HG02763 (cell line): ENCODE results near the gene ZDHHC14.

ENCODE experiments used
- ATAC-seq: cut with Tn5 transposase; IDR thresholded peaks from one replicate; pipeline ENCODE4 v1.9.1; 2021; ENCODE audit warnings: mild to moderate bottlenecking, moderate library complexity; ENCODE audit not compliant: unreplicated experiment

The ZDHHC14 gene

DNA sequence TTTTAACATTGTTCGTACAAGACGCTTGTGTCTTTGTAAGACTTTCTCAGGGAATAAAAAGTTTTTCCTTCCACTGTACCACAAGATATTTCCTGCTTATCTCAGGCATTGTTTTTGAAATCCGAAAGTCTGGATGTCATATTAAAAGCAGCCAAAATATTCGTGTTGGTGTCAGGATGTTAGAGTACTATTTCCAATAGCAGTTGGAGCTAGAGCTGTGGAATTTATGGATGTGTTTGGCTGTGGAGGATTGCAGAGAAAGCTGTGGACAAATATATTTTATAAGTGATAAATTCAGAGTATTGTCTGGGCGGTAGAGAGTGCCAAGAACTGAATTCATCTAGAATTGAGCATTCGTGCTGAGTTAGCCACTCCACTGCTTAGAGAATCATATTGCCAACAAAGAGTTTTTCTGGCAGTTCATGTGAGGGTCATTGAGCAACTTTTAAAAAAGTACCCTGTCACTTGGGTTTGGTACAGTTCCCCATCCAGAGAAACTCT is 57.7 kb downstream of the ZDHHC14 start:
- ATAC-seq, result no peak

DNA sequence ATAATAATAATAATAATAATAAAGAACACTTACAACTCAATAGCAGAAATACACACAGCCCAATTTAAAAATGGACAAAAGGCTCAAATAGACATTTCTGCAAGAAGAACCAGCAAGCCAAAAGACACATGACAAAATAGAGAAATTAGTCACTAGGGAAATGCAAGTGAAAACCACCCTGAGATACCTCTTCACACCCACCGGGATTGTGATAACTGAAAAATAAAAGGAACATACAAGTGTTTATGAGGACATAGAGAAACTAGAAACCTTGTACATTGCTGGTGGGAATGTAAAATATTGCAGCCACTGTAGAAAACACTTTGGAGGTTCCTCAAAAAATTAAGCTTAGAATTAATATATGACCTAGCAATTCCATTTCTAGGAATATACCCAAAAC is 59.2 kb downstream of the ZDHHC14 start:
- ATAC-seq, result no peak

DNA sequence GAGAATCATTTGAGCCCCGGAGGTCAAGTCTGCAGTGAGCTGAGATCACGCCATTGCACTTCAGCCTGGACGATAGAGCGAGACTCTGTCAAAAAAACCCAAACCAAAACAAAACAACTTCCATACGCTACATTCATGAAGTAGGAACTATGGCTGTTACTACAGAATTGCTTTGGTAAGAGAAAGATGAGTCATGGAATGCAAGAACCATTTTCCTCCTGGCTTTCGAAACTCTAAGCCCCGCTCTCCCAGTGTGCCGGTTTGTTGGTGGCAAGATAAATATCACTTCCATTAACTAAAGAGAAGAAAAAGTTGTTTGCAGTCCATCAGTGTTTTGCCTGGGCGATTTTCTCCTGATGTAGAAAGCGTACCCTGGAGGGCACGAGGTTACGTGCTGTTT is 61.3 kb downstream of the ZDHHC14 start:
- no peak for ATAC-seq

GRCh38 chr6:157443066-157443800 is 62.2 kb downstream of the ZDHHC14 start:
- peak; percentile 85 for ATAC-seq

DNA sequence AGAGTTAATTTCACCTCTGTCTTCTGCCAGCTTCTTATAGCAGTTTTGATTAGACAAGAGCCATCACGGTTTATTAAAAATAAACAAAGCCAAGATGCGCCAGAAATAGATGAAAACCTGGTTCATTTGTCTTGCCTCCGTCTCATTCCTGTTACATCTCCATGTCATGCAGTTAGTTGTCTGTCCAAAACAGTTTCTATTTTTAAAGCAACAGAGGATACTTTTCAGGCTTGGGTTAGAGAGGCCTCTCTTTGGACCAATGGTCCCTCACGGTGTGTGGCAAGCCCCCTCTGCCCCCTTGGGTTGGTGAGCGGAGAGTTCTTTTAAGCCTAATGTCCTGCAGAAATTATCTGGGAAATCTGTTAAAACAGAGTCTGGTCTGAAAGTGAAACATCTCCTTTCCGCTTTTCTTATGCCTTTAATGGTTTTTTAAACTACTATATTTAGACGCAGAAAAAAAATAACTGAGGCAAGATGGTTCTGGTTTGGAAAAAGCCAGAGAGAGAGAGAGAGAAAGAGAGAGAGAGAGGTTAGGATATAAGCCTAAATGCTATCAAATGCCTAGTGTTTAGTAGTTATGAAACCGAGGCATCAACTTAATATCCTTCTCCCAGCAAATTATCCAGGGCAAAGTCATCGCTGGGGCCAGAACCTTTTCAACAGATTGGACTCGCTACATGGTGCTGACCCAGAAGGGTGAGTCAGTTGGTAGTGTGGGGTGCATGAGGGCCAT is 64.5 kb downstream of the ZDHHC14 start:
- no peak for ATAC-seq

- ATAC-seq, result no peak
Observed at GRCh38 chr6:157447735-157448134, 66.7 kb downstream of the ZDHHC14 start.

DNA sequence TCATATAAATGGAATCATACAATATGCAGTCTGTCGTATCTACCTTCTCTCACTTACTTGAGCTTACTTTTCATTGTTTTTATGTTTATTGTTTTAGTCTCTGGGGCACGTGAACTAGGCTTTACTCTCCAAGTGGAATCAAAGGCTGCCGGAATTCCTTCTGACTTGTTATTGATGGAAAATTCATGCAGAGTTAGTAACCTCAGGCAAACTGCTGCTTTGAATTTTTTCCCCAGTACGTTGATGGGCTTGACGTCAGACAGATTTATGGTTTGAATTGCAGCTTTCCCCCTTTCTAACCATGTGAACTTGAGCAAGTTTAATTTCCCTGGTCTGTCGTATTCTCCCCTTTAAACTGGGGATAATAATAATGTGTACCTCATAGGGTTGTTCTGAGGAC is 68.6 kb downstream of the ZDHHC14 start:
- ATAC-seq, result no peak

GRCh38 chr6:157450931-157451742 is 70.1 kb downstream of the ZDHHC14 start:
- ATAC-seq, result no peak

GRCh38 chr6:157452096-157452495 is 71.1 kb downstream of the ZDHHC14 start:
- ATAC-seq, result no peak

GRCh38 chr6:157453131-157453530 is 72.1 kb downstream of the ZDHHC14 start:
- ATAC-seq, result no peak

GRCh38 chr6:157453978-157454377 is 73.0 kb downstream of the ZDHHC14 start:
- ATAC-seq, result no peak

GRCh38 chr6:157454762-157455714 is 74.0 kb downstream of the ZDHHC14 start:
- no peak for ATAC-seq

DNA sequence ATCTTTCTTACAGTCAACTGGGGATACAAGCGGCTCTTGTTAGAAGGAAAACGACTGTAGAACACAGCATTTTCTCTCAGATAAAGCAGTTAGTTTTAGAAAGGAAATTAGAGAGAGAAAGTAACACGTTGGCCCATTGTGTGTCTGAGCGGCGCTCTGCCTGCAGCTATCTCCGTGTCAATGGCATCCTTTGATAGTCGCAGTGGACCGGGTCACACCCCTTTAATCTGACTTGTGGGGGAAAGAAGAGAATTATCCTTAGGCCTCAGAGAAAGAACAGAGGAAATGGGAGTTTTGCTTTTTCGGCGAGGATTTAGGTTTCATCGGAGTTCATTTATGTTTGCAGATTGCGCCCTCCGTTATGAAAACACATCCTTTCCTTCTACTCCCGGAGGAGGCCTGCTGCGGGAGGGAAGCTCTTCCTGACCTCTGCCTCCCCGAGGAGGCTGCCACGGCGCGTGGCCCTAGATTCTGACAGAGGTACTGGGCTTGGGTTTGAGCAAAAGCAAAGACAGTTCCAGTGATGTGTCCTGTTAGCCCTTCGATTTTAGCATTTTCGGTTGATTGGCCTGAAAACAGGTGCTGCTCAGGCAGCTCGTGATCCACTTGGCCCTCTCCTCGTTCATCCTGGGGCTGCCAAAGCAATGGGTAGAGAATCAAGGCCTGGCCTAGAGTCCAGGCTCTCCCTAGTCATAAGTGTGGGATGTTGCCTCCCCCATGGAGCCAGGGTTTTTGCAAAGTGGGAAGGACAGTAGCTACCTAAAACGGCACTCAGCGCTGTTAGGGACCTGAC is 74.9 kb downstream of the ZDHHC14 start:
- ATAC-seq, result no peak

GRCh38 chr6:157456524-157456829 is 75.5 kb downstream of the ZDHHC14 start:
- ATAC-seq, result peak; percentile 43

GRCh38 chr6:157457787-157458186 is 76.8 kb downstream of the ZDHHC14 start:
- no peak for ATAC-seq

- ATAC-seq, result no peak
Observed at GRCh38 chr6:157459327-157459726, 78.3 kb downstream of the ZDHHC14 start.

DNA sequence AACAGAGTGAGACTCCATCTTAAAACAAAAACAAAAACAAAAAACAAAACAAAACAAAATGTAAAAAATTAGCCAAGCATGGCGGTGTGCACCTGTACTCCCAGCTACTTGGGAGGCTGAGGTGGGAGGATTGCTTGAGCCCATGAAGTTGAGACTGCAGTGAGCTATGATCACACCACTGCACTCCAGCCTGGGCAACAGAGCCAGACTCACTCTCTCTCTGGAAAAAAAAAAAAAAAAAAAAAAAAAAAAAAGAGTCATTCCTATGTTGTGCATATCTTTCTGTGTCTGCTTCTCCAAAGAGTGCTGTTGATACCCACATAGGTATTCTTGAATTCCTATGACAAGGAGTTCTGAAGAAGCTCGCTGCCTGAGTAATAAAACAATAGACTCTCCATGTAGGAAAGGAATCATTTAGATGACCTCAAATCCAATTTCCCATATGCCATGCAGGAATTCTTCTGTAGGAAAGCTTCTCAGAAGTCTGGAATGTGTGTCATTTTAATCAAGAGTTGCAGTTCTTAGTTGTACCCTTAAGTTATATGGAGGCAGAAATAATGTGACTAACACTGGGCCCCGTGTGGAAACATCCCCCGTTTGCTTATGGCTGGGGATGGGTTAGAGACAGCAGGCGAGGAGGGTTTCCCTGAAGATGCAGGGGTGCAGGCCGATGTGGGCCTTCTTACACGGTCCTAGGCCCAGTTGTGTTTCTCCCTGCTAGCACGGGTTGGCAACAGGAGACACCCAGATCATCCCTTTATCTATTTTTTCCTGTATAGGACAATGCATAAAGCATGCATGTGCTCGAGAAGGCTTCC is 79.4 kb downstream of the ZDHHC14 start:
- ATAC-seq, result peak; percentile 1

DNA sequence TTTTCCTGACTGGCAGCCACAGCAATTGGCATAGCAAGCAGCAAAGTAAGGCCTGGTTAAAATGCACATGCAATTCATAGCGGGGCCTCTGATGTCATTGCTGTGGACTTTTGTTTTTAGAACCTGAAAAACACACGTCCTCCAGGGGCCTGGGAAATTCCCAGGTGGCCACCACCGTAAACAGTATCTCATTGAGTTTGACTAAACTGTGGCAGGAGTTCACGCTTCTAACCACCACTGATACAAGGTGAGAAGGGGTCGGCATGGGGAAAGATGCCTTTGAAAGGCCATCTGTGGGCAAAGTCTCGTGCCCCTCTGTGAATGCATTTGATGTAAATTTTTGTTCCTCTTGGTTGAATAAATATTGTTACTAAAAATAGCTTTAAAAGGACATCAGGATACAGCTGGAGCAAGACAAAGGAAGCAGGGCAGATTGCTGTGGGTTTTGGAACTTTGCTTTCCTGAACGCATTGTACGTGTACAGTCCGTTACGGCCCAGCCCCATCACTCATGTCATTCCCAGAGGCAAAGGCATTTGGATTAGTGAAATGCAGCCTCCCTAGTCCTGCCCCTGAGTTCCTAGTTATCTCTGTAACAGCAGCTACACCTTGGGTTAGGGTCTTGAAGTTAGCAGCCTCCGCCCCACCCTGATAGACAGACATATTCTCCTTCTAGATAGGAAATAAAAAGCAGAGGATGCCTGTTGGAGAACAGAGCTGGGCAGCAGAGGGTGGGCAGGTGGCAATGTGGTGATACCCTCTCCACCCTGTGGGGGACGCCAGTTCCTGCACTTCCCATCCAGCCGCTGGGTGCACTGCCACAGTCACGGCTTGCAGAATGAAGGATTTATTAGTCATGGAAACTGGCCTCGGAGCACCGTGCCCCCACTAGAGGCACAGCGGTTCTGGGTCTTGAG is 80.3 kb downstream of the ZDHHC14 start:
- ATAC-seq, result peak; percentile 46
